ENCODE measurements around the gene TPP1. TPM values are rescaled to one million over a fixed set of nuclear protein-coding genes. Genes with fewer than 3 reads are reported as not detected.

The TPP1 gene
- polyA plus RNA-seq (2012; ENCODE audit: insufficient read depth, insufficient read length), result 40.3 TPM

DNA sequence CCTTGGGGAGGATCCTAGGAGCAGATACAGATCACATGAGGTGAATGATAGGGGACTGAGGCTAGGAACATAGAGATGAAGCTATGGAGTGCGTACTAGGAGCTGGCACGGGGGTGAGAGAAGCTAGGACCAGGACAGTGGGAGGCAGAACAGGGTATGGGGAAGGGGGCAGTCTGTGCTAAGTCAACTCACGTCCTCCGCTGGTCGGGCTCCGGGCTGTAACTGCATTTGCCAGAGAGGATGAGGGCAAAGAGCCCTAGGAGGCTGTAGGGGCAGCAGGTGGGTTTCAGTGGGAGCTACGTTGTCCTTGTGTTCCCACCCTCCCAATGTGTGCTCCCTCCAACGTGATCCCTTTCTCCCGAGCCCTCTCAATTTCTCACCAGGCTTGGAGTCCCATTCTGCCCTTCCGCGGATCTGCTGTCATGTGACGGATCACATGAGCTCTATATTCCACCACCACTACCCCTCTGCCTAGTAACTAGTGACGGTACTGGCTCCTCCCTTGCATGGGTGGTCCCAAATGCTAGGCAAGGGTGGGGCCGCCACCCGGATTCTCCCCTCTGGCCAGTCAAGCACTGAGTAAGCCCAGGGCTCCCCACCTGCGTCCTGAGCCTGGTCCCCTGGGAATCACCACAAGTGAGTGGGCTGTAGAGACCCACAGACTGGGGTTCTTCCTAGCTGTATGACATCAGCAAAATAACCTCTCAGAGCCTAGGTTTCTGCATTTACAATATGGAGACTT lies at the start of gene TPP1:
TPP1 (minus strand) TSS at position 419 of the 742 bp plus-strand sequence; CDS start at position 397, 22 bp downstream.
- H3K4me3 ChIP-seq (ENCODE audit: low read length), result peak within 1 kb of the TSS; percentile 98
- DNase-seq (ENCODE audit: low read depth, low spot score), result peak; percentile 90

DNA sequence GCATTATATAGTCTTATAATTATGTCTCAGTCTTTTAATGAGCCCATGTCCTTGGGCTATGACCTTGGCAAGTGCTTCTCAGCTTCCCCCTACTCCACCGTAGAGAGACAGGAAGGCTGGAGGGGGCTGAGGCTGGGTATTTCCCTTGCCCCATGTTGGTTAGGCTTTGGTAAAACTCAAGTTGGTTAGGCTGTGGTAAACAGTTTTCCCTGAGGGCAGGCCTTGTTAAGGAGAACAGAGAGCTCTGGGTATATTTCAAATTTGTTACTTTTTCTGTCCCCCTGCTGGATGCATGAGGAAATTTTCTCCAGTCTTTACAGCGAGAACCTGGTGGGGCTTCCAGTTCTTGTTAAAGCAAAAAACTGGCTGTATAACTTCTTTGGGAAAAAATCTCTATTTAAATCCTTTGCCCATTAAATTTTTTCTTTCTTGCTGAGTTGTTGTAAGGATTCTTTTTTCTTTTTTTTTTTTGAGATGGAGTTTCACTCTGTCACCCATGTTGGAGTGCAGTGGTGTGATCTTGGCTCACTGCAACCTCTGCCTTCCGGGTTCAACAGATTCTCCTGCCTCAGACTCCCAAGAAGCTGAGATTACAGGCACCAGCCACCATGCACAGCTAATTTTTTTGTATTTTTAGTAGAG lies 48.6 kb upstream of the TPP1 start:
- H3K4me3 ChIP-seq (ENCODE audit: low read length), result no peak overlapping the region
- peak; percentile 79 for DNase-seq (ENCODE audit: low read depth, low spot score)

DNA sequence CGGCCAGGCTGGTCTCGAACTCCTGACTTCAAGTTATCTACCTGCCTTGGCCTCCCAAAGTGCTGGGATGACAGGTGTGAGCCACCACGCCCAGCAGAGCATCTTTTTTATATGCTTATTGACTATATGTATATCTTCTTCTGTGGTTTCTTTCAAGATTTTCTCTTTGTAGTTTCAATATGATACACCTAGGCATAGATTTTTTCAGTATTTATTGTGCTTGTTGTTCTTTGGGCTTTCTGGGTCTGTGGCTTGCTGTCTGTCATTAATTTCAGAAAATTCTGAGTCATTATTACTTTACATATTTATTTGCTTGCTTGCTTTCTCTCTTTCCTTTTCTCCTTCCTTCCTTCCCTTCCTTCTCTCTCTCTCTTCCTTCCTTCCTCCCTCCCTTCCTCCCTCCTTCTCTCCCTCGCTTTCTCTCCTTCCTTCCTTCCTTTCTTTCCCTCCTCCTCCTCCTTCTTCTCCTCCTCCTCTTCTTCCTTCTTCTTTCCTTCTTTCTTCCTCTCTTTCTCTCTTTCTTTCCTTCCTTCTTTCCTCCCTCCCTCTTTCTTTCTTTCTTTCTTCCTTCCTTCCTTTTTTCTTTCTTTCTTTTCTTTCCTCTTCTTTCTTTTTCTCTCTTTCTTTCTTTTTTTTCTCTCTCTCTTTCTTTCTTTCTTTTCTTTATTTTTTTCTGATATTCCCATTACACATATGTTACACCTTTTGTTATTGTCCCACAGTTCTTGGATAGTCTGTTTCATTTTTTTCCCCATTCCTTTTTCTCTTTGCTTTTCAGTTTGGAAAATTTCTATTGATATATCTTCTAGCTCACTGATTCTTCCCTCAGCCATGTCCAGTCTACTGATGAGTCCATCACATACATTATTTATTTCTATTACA lies 47.3 kb upstream of the TPP1 start:
- DNase-seq (ENCODE audit: low read depth, low spot score), result no peak
- H3K4me3 ChIP-seq (ENCODE audit: low read length), result no peak overlapping the region

- no peak for DNase-seq (ENCODE audit: low read depth, low spot score)
- H3K4me3 ChIP-seq (ENCODE audit: low read length), result no peak overlapping the region
Observed at GRCh38 chr11:6664551-6664950, 45.3 kb upstream of the TPP1 start.

- H3K4me3 ChIP-seq (ENCODE audit: low read length), result no peak overlapping the region
- no peak for DNase-seq (ENCODE audit: low read depth, low spot score)
Observed at GRCh38 chr11:6663794-6664469, 44.7 kb upstream of the TPP1 start.

- H3K4me3 ChIP-seq (ENCODE audit: low read length), result no peak overlapping the region
- no peak for DNase-seq (ENCODE audit: low read depth, low spot score)
Observed at GRCh38 chr11:6660712-6661111, 41.5 kb upstream of the TPP1 start.

DNA sequence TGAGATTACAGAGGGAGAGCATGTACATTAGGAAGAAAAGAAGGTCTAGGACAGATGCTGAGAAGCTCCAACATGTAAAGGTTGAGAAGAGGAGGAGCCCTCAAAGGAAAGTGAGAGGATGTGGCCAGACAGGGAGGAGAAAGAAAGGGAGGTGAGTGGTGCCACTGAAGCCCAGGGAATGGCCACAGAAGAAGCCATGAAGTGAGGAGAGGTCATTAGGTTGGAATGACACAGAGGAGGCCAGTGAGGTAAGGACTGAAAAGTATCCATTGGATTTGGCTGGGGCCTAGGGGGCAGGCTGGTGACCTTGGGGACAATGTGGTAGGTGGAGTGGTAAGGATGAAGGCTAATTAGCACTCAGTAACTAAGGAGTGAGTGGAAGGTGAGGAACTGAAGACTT lies 39.4 kb upstream of the TPP1 start:
- H3K4me3 ChIP-seq (ENCODE audit: low read length), result no peak overlapping the region
- no peak for DNase-seq (ENCODE audit: low read depth, low spot score)

DNA sequence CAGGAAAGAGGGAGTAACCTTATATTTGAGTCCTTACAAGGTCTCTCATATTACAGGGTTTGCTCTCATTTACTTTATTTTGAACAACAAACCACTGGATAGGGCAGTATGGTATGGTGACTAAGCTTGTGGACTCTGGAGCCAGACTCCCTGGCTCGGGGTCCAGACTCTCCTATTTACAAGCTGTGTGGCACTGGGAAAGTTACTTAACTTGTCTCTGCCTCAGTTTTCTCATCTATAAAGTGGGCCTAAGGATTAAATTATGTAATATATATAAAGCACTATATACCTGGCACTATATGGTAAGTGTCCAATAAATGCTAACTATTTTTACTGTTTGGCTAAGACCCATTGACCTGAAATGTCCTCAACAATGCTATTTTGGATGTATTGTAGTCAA lies 38.1 kb upstream of the TPP1 start:
- H3K4me3 ChIP-seq (ENCODE audit: low read length), result no peak overlapping the region
- DNase-seq (ENCODE audit: low read depth, low spot score), result no peak

GRCh38 chr11:6656936-6657335 lies 37.7 kb upstream of the TPP1 start:
- no peak overlapping the region for H3K4me3 ChIP-seq (ENCODE audit: low read length)
- DNase-seq (ENCODE audit: low read depth, low spot score), result no peak

GRCh38 chr11:6656584-6656915 lies 37.3 kb upstream of the TPP1 start:
- no peak overlapping the region for H3K4me3 ChIP-seq (ENCODE audit: low read length)
- no peak for DNase-seq (ENCODE audit: low read depth, low spot score)

DNA sequence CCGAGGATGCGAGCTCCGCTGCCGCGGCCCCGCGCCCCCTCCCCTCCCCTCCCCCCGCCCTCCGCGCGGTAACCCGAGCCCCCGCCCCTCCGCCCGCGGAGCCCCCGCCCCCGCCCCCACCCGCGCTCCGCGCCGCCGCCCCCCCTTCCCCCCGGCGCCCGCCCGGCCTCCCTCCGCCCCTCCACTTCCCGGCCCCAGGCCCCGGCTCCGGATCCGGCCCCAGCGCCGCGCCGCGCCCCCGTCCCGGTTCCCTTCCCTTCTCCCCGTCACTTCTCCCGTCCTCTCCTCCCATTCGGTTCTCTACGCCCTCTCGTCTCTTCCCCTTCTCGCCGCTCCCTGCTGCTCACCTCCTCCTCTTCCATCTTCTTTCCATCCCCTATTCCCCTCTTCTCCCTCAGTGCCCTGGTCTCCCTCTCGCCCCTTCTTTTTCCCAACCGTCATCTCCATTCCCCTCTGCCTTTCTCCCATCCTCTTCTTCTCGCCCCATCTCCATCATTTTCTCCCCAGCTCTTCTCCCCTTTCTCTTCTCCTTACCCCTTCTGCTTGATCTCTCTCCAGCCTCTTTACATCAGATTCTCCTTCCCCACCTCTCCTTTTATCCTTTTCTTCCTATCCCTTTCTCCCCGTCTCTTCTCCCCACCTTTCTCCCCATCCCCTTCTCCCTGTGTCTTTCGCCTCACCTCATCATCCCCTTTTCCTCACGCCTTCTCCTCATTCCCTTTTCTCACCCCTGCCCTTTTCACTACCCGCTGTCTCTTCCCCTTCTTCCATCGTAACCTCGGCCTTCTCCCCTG lies 36.8 kb upstream of the TPP1 start, which contains the start of gene DCHS1:
DCHS1 (minus strand) TSS at position 20 of the 794 bp plus-strand sequence. CDS start 14,196 bp downstream, outside the sequence.
- DNase-seq (ENCODE audit: low read depth, low spot score), result no peak
- H3K4me3 ChIP-seq (ENCODE audit: low read length), result no peak within 1 kb of the TSS

DNA sequence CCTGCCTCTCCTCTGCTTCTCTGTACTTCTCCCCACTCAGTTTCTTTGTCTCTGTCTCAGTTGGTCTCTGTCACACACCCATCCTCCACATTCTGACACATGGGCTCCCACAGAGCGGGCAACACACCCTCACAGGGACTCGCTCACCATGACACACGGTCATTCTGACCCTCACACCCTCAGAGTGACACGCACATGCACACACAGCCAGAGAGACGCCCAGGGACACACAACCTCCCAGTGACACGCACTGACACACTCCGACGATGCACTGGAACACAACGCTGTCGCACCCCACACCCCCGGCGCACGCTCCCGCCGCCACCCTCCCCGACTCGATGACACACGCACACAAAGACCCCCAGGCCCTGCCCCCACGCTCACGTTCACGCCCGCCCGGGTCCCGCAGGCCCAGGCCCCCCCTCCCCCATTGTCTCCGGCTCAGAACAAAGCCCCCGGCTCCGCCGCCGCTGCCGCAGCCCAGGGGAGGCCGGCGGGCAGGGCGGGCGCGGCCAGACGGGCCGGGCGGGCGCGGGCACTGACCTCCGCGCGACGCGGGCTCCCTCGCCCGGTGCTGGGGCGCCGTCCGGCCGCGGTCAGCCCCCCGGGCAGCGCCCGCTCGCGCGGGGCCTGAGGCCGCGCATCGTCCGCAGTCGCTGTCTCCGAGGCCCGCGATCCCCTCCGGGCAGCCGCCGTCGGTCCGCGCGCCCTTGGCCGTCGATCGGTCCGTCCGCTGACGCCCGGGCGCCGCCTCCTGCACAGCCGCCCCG lies 36.0 kb upstream of the TPP1 start:
- no peak overlapping the region for H3K4me3 ChIP-seq (ENCODE audit: low read length)
- DNase-seq (ENCODE audit: low read depth, low spot score), result no peak

DNA sequence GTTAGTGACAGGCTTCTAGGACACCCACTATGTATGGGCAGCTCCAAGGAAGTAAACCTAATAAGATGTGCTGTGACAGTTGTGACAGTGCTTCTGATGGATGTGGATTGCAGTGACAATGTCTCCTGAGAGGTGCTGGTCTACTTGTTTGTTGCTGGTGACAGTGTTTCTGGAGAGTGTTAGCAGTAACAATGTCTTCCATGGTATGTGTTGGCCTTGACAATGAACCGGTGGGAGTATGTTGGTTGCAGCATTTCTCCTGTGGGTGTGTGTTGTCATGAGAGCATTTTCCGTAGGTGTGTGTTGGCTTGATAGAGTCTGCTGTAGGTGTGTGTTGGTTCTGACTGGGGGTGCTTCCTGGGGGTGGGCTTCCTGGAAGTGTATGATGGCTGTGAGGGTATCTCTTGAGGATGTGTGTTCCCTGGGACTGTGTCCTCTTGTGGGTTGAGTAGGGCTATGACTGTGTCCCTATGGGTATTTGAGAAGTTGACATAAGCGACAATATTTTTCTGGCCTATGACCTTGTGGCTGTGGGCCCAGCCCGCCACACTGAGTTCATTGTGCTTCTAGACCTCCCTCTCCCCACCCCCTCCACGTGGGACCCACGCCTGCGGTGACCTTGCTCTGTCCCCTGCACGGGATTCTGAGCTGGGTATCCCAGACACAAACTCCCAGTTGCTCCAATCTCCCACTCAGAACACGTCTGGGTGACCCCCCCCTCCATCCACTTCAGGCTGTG lies 35.2 kb upstream of the TPP1 start:
- H3K4me3 ChIP-seq (ENCODE audit: low read length), result no peak overlapping the region

GRCh38 chr11:6653656-6654055 lies 34.4 kb upstream of the TPP1 start:
- H3K4me3 ChIP-seq (ENCODE audit: low read length), result no peak overlapping the region
- no peak for DNase-seq (ENCODE audit: low read depth, low spot score)

More for the DNA sequence above, 35.2 kb upstream of the TPP1 start:
- DNase-seq (ENCODE audit: low read depth, low spot score), result no peak

GRCh38 chr11:6653097-6653496 lies 33.9 kb upstream of the TPP1 start:
- no peak for DNase-seq (ENCODE audit: low read depth, low spot score)
- H3K4me3 ChIP-seq (ENCODE audit: low read length), result no peak overlapping the region

DNA sequence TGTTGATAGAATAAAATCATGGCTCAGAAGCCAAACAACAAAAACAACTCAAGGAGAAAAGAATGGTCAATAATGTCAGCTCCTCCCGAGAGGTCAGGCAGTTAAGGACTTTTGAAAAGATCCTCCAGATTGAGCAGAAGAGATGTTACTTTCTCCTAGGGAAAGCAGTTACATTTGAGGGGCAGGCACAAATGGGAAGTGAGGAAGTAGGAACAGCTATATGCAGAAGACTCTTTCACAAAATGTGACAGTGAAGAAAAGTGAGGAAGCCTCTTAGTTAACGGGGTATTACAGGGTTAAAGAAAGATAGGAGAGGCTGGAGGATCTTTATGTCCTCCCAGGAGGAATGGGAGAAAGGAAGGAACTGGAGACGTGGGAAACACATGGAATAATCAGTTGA lies 33.0 kb upstream of the TPP1 start:
- DNase-seq (ENCODE audit: low read depth, low spot score), result no peak
- no peak overlapping the region for H3K4me3 ChIP-seq (ENCODE audit: low read length)

DNA sequence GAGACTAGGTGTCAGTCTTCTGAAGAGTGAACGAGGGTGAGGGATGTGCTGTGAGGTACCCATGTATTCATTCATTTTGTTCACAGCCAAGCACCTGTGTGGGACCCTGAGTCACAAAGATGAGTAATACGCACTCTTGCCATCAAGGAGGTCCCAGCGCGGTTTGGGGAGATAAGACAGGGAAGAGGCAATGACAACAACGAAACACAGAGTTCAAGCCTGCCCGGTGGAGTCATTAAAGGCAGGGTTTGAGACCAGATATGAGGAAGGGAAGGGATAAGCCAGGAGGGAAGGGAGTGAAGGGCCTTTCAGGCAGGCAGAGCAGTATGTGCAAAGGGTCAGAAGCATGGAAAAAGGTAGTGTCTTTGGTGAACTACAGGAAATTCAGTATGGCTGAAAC lies 31.8 kb upstream of the TPP1 start:
- no peak for DNase-seq (ENCODE audit: low read depth, low spot score)
- no peak overlapping the region for H3K4me3 ChIP-seq (ENCODE audit: low read length)

Measured in Jurkat, Clone E6-1 (cell line).